ENCODE measurements around the gene SH3GL3.

DNA sequence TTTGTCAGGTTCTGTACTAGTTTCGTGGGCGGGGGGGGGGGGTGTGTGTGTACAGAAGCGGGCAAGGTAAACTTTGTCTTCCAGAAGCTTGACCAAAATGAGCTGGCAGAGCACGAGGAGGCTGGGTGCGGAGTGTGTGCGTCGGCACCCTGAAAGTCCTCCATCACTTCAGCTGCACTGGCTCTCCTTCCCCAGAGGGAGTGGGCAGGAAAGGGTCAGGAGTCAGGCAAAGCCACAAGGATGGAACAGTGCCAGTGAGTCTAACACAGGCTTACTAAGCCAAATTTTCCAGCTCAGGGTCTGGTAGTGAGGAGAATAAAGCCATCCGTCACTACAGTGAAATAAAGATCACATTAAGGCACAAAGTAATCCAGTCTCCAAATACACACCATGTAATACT lies 11.9 kb upstream of the SH3GL3 start:
- TF ChIP-seq POLR2AphosphoS5 (IDR thresholded peaks at IDR 0.05; ENCODE audit: low read depth, low read length), result no peak
- TF ChIP-seq POLR2A (IDR thresholded peaks at IDR 0.05; ENCODE audit: low read depth, low read length), result no peak
- no peak for TF ChIP-seq POU2F2 (IDR thresholded peaks at IDR 0.05; ENCODE audit: low read depth, low read length)
